HepG2 (cell line): ENCODE data around the gene CIAO3. TPM values are rescaled to one million over a fixed set of nuclear protein-coding genes. Genes with fewer than 3 reads are reported as not detected.
A peak's percentile ranks its signal among the peaks of the same experiment; 100 is the strongest.

ENCODE experiments used
- FOXK1 ChIP-seq: sonication (generic); formaldehyde crosslinking; IDR thresholded peaks from 2 replicates; pipeline ENCODE4 v1.4.0; 2020; ENCODE audit warnings: low read depth, missing genetic modification reagents, borderline replicate concordance
- KDM2A ChIP-seq: sonication (generic); formaldehyde crosslinking; IDR thresholded peaks from 2 replicates; pipeline ENCODE4 v1.4.0; 2020; ENCODE audit warnings: low read depth, missing genetic modification reagents, borderline replicate concordance
- KDM5A ChIP-seq: fragments of 200-600 bp; sonication (generic); IDR thresholded peaks from 2 replicates; pipeline ENCODE4 v1.7.0; 2018; ENCODE audit warnings: antibody characterized with exemption, mild to moderate bottlenecking, low read length, borderline replicate concordance
- MTA1 ChIP-seq: sonication (generic); formaldehyde crosslinking; IDR thresholded peaks from 2 replicates; pipeline ENCODE4 v1.4.0; 2020; ENCODE audit warnings: missing genetic modification reagents, mild to moderate bottlenecking, borderline replicate concordance
- MZF1 ChIP-seq: sonication (generic); formaldehyde crosslinking; IDR thresholded peaks from 2 replicates; pipeline ENCODE4 v1.8.1; 2023; ENCODE audit warnings: mild to moderate bottlenecking, missing genetic modification reagents, borderline replicate concordance
- NFYC ChIP-seq: IDR thresholded peaks from 2 replicates; pipeline ENCODE4 v1.6.1; 2016; ENCODE audit warnings: missing genetic modification reagents, missing compliant biosample characterization
- RBM22 ChIP-seq: fragments of 200-400 bp; formaldehyde crosslinking; optimal IDR thresholded peaks from 2 replicates; pipeline ENCODE3; 2017; ENCODE audit warnings: mild to moderate bottlenecking, low read length, moderate library complexity
- SIN3A ChIP-seq: IDR thresholded peaks from 2 replicates; pipeline ENCODE4 v1.6.1; 2011; ENCODE audit warnings: low read depth, mild to moderate bottlenecking, control low read depth, low read length, borderline replicate concordance
- ZNF333 ChIP-seq: sonication (generic); formaldehyde crosslinking; IDR thresholded peaks from 2 replicates; pipeline ENCODE4 v1.4.0; 2020; ENCODE audit warnings: mild to moderate bottlenecking, missing genetic modification reagents, borderline replicate concordance
- ZSCAN9 ChIP-seq: IDR thresholded peaks from 2 replicates; pipeline ENCODE4 v1.6.1; 2016; ENCODE audit warnings: borderline replicate concordance
- polyA plus RNA-seq, 8 experiments: library from polyadenylated mRNA; depleted of rRNA in 3 of 8; stranded (reverse) in 7 of 8; unstranded in 1 of 8; fragments of >200 nt; fragmentation: Illumina TruSeq in 4 of 8; extraction: Trizol in 4 of 8; gene quantifications; 2 replicates each; pipeline versions ENCODE4 v1.2.1 to v1.2.3, GENCODE V29; 2011 to 2016; ENCODE audit warnings: low read depth in 4 of 8, missing spikeins in 1 of 8, mixed read lengths in 1 of 8; ENCODE audit not compliant: insufficient read depth in 1 of 8
- total RNA-seq, 5 experiments: library from RNA; depleted of rRNA; stranded (reverse); fragments of >200 nt; fragmentation: Illumina TruSeq; extraction: Trizol; gene quantifications; 2 replicates each; pipeline ENCODE4 v1.2.3, GENCODE V29; 2016; ENCODE audit warnings: low read depth in 1 of 5
- TF ChIP-seq, protein P1 (sequence below): sonication (generic); formaldehyde crosslinking; IDR thresholded peaks from 2 replicates; pipeline ENCODE4 v1.5.0; 2020; ENCODE audit warnings: mild to moderate bottlenecking, missing genetic modification reagents
- TF ChIP-seq, protein P2 (sequence below): sonication (generic); formaldehyde crosslinking; IDR thresholded peaks from 2 replicates; pipeline ENCODE4 v1.4.0; 2020; ENCODE audit warnings: missing genetic modification reagents
- TF ChIP-seq, protein P3 (sequence below): IDR thresholded peaks from 2 replicates; pipeline ENCODE4 v1.6.1; 2018; ENCODE audit warnings: missing genetic modification reagents
- TF ChIP-seq, protein P4 (sequence below): sonication (generic); formaldehyde crosslinking; IDR thresholded peaks from 2 replicates; pipeline ENCODE4 v1.5.1; 2020; ENCODE audit warnings: missing genetic modification reagents, mild to moderate bottlenecking, borderline replicate concordance
- TF ChIP-seq, protein P5 (sequence below): sonication (generic); formaldehyde crosslinking; conservative IDR thresholded peaks from 2 replicates; pipeline ENCODE4 v1.4.0; 2020; ENCODE audit warnings: missing genetic modification reagents

Gene CIAO3
- total and polyA plus RNA-seq, 2 of the 13 experiments (the other 11 are each of a cell fraction or from before 2014, with no cell fraction given), result 21.7 to 25.0 TPM

DNA sequence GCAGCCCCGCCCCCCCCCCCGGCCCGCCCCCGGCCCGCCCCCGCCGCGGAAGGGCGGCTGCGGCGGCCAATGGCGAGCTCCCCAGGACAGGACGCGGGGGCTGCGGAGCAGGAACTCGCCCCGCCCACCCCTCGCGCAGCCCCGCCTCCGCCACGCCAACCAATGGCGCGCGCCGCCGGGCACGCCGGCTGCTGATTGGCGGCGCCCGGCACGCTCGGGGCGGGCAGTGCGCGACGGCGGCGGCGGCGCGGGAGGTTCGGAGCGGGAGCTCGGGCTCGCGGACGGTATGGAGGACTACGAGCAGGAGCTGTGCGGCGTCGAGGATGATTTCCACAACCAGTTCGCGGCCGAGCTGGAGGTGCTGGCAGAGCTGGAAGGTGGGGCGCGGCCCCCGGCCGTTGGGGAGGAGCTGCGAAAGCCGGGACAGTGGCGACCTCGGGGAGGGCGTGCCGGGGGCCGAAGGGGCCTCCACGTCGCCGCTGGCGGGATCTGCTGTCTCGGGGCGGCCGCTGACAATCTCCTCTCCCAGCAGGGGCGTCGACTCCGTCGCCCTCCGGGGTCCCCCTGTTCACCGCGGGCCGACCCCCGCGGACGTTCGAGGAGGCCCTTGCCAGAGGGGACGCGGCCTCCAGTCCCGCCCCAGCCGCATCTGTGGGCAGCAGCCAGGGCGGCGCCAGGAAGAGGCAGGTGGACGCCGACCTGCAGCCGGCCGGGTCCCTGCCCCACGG lies 47.8 kb upstream of the CIAO3 start, which contains the start of gene CHTF18 (continued):
- TF ChIP-seq, protein P1, sequence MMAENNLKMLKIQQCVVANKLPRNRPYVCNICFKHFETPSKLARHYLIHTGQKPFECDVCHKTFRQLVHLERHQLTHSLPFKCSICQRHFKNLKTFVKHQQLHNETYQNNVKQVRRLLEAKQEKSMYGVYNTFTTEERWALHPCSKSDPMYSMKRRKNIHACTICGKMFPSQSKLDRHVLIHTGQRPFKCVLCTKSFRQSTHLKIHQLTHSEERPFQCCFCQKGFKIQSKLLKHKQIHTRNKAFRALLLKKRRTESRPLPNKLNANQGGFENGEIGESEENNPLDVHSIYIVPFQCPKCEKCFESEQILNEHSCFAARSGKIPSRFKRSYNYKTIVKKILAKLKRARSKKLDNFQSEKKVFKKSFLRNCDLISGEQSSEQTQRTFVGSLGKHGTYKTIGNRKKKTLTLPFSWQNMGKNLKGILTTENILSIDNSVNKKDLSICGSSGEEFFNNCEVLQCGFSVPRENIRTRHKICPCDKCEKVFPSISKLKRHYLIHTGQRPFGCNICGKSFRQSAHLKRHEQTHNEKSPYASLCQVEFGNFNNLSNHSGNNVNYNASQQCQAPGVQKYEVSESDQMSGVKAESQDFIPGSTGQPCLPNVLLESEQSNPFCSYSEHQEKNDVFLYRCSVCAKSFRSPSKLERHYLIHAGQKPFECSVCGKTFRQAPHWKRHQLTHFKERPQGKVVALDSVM, result no peak
- no peak for TF ChIP-seq FOXK1 (CRISPR knock-in tag)
- TF ChIP-seq ZNF333 (CRISPR knock-in tag), result no peak
- TF ChIP-seq, protein P2, sequence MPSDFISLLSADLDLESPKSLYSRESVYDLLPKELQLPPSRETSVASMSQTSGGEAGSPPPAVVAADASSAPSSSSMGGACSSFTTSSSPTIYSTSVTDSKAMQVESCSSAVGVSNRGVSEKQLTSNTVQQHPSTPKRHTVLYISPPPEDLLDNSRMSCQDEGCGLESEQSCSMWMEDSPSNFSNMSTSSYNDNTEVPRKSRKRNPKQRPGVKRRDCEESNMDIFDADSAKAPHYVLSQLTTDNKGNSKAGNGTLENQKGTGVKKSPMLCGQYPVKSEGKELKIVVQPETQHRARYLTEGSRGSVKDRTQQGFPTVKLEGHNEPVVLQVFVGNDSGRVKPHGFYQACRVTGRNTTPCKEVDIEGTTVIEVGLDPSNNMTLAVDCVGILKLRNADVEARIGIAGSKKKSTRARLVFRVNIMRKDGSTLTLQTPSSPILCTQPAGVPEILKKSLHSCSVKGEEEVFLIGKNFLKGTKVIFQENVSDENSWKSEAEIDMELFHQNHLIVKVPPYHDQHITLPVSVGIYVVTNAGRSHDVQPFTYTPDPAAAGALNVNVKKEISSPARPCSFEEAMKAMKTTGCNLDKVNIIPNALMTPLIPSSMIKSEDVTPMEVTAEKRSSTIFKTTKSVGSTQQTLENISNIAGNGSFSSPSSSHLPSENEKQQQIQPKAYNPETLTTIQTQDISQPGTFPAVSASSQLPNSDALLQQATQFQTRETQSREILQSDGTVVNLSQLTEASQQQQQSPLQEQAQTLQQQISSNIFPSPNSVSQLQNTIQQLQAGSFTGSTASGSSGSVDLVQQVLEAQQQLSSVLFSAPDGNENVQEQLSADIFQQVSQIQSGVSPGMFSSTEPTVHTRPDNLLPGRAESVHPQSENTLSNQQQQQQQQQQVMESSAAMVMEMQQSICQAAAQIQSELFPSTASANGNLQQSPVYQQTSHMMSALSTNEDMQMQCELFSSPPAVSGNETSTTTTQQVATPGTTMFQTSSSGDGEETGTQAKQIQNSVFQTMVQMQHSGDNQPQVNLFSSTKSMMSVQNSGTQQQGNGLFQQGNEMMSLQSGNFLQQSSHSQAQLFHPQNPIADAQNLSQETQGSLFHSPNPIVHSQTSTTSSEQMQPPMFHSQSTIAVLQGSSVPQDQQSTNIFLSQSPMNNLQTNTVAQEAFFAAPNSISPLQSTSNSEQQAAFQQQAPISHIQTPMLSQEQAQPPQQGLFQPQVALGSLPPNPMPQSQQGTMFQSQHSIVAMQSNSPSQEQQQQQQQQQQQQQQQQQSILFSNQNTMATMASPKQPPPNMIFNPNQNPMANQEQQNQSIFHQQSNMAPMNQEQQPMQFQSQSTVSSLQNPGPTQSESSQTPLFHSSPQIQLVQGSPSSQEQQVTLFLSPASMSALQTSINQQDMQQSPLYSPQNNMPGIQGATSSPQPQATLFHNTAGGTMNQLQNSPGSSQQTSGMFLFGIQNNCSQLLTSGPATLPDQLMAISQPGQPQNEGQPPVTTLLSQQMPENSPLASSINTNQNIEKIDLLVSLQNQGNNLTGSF (CRISPR knock-in tag), result no peak
- TF ChIP-seq MZF1 (CRISPR knock-in tag), result no peak
- TF ChIP-seq, protein P3, sequence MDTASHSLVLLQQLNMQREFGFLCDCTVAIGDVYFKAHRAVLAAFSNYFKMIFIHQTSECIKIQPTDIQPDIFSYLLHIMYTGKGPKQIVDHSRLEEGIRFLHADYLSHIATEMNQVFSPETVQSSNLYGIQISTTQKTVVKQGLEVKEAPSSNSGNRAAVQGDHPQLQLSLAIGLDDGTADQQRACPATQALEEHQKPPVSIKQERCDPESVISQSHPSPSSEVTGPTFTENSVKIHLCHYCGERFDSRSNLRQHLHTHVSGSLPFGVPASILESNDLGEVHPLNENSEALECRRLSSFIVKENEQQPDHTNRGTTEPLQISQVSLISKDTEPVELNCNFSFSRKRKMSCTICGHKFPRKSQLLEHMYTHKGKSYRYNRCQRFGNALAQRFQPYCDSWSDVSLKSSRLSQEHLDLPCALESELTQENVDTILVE (CRISPR knock-in tag), result peak; percentile 26; the same call in 1 of the 2 replicates
- TF ChIP-seq, protein P4, sequence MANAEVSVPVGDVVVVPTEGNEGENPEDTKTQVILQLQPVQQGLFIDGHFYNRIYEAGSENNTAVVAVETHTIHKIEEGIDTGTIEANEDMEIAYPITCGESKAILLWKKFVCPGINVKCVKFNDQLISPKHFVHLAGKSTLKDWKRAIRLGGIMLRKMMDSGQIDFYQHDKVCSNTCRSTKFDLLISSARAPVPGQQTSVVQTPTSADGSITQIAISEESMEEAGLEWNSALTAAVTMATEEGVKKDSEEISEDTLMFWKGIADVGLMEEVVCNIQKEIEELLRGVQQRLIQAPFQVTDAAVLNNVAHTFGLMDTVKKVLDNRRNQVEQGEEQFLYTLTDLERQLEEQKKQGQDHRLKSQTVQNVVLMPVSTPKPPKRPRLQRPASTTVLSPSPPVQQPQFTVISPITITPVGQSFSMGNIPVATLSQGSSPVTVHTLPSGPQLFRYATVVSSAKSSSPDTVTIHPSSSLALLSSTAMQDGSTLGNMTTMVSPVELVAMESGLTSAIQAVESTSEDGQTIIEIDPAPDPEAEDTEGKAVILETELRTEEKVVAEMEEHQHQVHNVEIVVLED (CRISPR knock-in tag), result peak; percentile 94
- TF ChIP-seq MTA1, result peak; percentile 55; the same call in 1 of the 2 replicates
- TF ChIP-seq NFYC (CRISPR knock-in tag), result peak; percentile 71
- TF ChIP-seq SIN3A, result peak; percentile 83; the same call in 1 of the 2 replicates
- 0 out of 2 replicates have a peak, but pooled peaks have one; percentile 28 for TF ChIP-seq KDM5A
- TF ChIP-seq KDM2A (CRISPR knock-in tag), result peak; percentile 50; the same call in 1 of the 2 replicates
- TF ChIP-seq, protein P5, sequence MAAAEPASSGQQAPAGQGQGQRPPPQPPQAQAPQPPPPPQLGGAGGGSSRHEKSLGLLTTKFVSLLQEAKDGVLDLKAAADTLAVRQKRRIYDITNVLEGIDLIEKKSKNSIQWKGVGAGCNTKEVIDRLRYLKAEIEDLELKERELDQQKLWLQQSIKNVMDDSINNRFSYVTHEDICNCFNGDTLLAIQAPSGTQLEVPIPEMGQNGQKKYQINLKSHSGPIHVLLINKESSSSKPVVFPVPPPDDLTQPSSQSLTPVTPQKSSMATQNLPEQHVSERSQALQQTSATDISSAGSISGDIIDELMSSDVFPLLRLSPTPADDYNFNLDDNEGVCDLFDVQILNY, result peak; percentile 94
- TF ChIP-seq RBM22, result peak; percentile 77
- no peak for TF ChIP-seq ZSCAN9 (CRISPR knock-in tag)
